GM12892 (cell line): ENCODE results near the gene OLFML1.
A peak's percentile ranks its signal among the peaks of the same experiment; 100 is the strongest.

Source experiments
- DNase-seq: peaks from one replicate; pipeline ENCODE4 v3.0.0; 2011; ENCODE audit not compliant: insufficient read length
- FAIRE-seq: peaks from 2 replicates; lab custom pipeline; 2011; peaks lifted over from hg19 to GRCh38; lab: Jason Lieb, UNC
- POLR2A ChIP-seq: IDR thresholded peaks from 2 replicates; pipeline ENCODE4 v1.6.1; 2011; ENCODE audit warnings: low read depth, low read length, control low read depth
- POLR2AphosphoS5 ChIP-seq: IDR thresholded peaks from 2 replicates; pipeline ENCODE4 v1.6.1; 2011; ENCODE audit warnings: low read depth, low read length, control low read depth
- TAF1 ChIP-seq: IDR thresholded peaks from 2 replicates; pipeline ENCODE4 v1.6.1; 2011; ENCODE audit warnings: low read depth, mild to moderate bottlenecking, control low read depth, low read length, borderline replicate concordance

Gene OLFML1

GRCh38 chr11:7450836-7451235 lies 34.5 kb upstream of the OLFML1 start:
- DNase-seq (no peak), FAIRE-seq (no peak)
- TF ChIP-seq POLR2AphosphoS5 (no peak), POLR2A (no peak), TAF1 (no peak)

- DNase-seq (no peak), FAIRE-seq (no peak)
- TF ChIP-seq POLR2AphosphoS5 (no peak), POLR2A (no peak), TAF1 (no peak)
Measured at GRCh38 chr11:7451520-7451919, 33.8 kb upstream of the OLFML1 start.

GRCh38 chr11:7451952-7452494 lies 33.3 kb upstream of the OLFML1 start:
- TF ChIP-seq POLR2AphosphoS5 (no peak), POLR2A (no peak), TAF1 (no peak)
- DNase-seq = no peak
- FAIRE-seq = no peak

DNA sequence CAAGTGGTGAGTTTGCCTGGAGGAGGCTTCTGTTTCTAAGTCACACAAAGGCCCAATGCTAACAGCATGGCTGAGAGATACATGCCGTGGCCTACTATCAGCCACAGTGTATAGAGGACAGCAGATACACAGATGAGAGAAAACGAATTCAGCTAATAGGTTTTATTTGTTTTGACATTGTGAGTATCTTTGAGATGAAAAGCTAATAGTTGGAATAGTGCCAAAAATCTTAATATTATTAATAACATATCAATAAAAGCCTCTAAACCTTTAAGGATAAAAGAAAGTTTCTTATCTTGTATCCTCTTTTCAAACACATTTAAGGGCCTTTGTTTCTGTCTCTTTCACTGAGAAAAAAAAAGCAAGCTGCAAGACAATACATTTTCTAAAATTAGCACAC lies 30.5 kb upstream of the OLFML1 start:
- DNase-seq (no peak), FAIRE-seq (no peak)
- TF ChIP-seq POLR2AphosphoS5 (no peak), POLR2A (no peak), TAF1 (no peak)

DNA sequence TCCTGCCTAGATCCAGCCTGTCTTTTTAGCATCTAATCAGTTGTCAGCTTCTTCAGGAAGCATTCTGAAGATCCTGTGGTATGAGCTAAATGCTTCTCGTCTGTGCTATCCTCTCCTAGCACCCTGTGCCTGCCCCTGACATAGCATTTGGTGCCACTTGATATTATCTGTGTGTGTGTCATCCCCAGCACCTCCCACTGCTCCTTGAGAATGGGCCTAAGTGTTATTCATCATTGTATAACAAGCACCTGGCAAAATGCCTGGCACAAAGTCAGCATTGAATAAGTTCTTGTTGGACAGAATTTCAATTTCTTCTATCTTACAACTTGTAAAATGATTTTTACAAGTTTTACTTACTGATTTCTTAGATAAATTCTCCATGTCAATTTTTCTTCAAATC lies 28.1 kb upstream of the OLFML1 start:
- DNase-seq = no peak
- no peak for FAIRE-seq
- no peak for TF ChIP-seq POLR2A
- no peak for TF ChIP-seq TAF1
- no peak for TF ChIP-seq POLR2AphosphoS5

GRCh38 chr11:7462706-7463105 lies 22.6 kb upstream of the OLFML1 start:
- TF ChIP-seq POLR2A (no peak), TAF1 (no peak)
- DNase-seq = no peak
- FAIRE-seq = peak; percentile 61

- FAIRE-seq (peak; percentile 73), DNase-seq (no peak)
- no peak for TF ChIP-seq TAF1
- TF ChIP-seq POLR2A = no peak
- no peak for TF ChIP-seq POLR2AphosphoS5
Measured at GRCh38 chr11:7467652-7468051, 17.7 kb upstream of the OLFML1 start.

- TF ChIP-seq POLR2AphosphoS5 (no peak), POLR2A (no peak), TAF1 (no peak)
- FAIRE-seq = no peak
- no peak for DNase-seq
Measured at GRCh38 chr11:7469351-7469865, 15.9 kb upstream of the OLFML1 start.

DNA sequence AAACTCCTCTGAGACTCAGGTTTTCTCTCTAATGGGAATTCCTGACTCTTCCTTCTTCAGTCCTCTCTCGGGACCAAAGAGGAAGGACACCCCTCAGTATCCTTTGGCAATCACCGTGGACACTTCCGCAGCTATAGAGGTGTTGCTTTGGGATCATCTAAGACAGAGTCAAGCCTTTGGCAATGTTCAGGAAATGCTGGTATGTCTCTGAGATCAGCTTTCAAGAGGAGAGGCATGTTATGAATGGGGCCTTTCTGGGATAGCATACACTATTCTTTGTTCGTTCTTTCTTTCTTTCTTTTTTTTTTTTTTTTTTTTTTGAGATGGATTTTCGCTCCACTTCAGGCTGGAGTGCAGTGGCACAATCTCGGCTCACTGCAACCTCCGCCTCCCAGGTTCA lies 14.2 kb upstream of the OLFML1 start:
- no peak for TF ChIP-seq POLR2AphosphoS5
- TF ChIP-seq TAF1 = no peak
- TF ChIP-seq POLR2A = no peak
- DNase-seq = no peak
- FAIRE-seq = peak; percentile 77

- DNase-seq (no peak), FAIRE-seq (peak; percentile 91)
- TF ChIP-seq POLR2A (no peak), TAF1 (no peak)
Measured at GRCh38 chr11:7473717-7474116, 11.6 kb upstream of the OLFML1 start.

GRCh38 chr11:7480113-7480512 lies 5.2 kb upstream of the OLFML1 start:
- no peak for FAIRE-seq
- DNase-seq = no peak
- TF ChIP-seq POLR2AphosphoS5 (no peak), POLR2A (no peak), TAF1 (no peak)

DNA sequence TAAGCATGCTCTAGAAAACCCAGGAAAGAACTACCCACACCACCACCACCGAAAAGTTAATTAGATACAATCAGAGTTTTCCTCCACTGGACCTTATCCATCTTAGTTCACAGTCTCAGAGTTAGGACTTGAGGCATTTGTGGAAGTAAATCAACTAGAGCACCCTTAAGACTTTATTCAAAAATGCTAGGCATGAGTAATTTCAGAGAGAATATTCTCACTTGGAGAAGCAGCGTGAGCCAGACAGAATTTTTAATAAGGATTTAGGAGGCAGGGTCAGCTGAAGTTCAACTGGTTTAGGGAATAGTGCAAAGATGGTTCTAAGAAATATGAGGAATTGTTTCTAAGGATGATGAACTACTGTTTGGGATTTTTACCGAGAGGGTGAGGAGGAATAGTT lies 1.2 kb upstream of the OLFML1 start:
- TF ChIP-seq POLR2A (no peak), TAF1 (no peak), POLR2AphosphoS5 (no peak)
- no peak for DNase-seq
- FAIRE-seq = no peak
